ENCODE results near the gene GRIN2C. TPM values are rescaled to one million over a fixed set of nuclear protein-coding genes. Genes with fewer than 3 reads are reported as not detected.

GRIN2C gene
- total RNA-seq, 1 donor from 2014 or later, result 1.1 TPM

GRCh38 chr17:74824961-74825627 lies 34.6 kb downstream of the GRIN2C start:
- no peak for DNase-seq (ENCODE audit: extremely low read depth, low read depth, low spot score)

- DNase-seq (ENCODE audit: extremely low read depth, low read depth, low spot score), result no peak
Measured at GRCh38 chr17:74822939-74823367, 36.7 kb downstream of the GRIN2C start.

- DNase-seq (ENCODE audit: extremely low read depth, low read depth, low spot score), result no peak
Measured at GRCh38 chr17:74822335-74822938, 37.2 kb downstream of the GRIN2C start.

- no peak for DNase-seq (ENCODE audit: extremely low read depth, low read depth, low spot score)
Measured at GRCh38 chr17:74821655-74822334, 37.9 kb downstream of the GRIN2C start.

- DNase-seq (ENCODE audit: extremely low read depth, low read depth, low spot score), result no peak
Measured at GRCh38 chr17:74819801-74820436, 39.8 kb downstream of the GRIN2C start.

- DNase-seq (ENCODE audit: extremely low read depth, low read depth, low spot score), result no peak
Measured at GRCh38 chr17:74818291-74818938, 41.3 kb downstream of the GRIN2C start.

GRCh38 chr17:74816905-74817620 lies 42.6 kb downstream of the GRIN2C start:
- no peak for DNase-seq (ENCODE audit: extremely low read depth, low read depth, low spot score)

- no peak for DNase-seq (ENCODE audit: extremely low read depth, low read depth, low spot score)
Measured at GRCh38 chr17:74815550-74816370, 43.9 kb downstream of the GRIN2C start.

- DNase-seq (ENCODE audit: extremely low read depth, low read depth, low spot score), result no peak
Measured at GRCh38 chr17:74815067-74815466, 44.6 kb downstream of the GRIN2C start.

GRCh38 chr17:74814453-74814852 lies 45.2 kb downstream of the GRIN2C start:
- no peak for DNase-seq (ENCODE audit: extremely low read depth, low read depth, low spot score)

- DNase-seq (ENCODE audit: extremely low read depth, low read depth, low spot score), result no peak
Measured at GRCh38 chr17:74812109-74813009, 47.3 kb downstream of the GRIN2C start.

- no peak for DNase-seq (ENCODE audit: extremely low read depth, low read depth, low spot score)
Measured at GRCh38 chr17:74810699-74811485, 48.8 kb downstream of the GRIN2C start.

- no peak for DNase-seq (ENCODE audit: extremely low read depth, low read depth, low spot score)
Measured at GRCh38 chr17:74808714-74809430, 50.8 kb downstream of the GRIN2C start.

- DNase-seq (ENCODE audit: extremely low read depth, low read depth, low spot score), result no peak
Measured at GRCh38 chr17:74807925-74808324, 51.8 kb downstream of the GRIN2C start.

GRCh38 chr17:74807441-74807840 lies 52.2 kb downstream of the GRIN2C start:
- DNase-seq (ENCODE audit: extremely low read depth, low read depth, low spot score), result no peak

GRCh38 chr17:74806334-74806733 lies 53.4 kb downstream of the GRIN2C start:
- DNase-seq (ENCODE audit: extremely low read depth, low read depth, low spot score), result no peak

- DNase-seq (ENCODE audit: extremely low read depth, low read depth, low spot score), result no peak
Measured at GRCh38 chr17:74805591-74805991, 54.1 kb downstream of the GRIN2C start.
